Brain pericyte (primary cell): ENCODE data around the gene PGA4.
"Not testable (repeated sequence)": the region's sequence is repeated elsewhere in the genome, so short reads cannot be mapped to it uniquely, and the experiment has no call there.

ENCODE experiments used
- DNase-seq: peaks from one replicate; pipeline ENCODE4 v3.0.0-alpha.2; 2012; ENCODE audit warnings: low read depth, low spot score

PGA4 gene

DNA sequence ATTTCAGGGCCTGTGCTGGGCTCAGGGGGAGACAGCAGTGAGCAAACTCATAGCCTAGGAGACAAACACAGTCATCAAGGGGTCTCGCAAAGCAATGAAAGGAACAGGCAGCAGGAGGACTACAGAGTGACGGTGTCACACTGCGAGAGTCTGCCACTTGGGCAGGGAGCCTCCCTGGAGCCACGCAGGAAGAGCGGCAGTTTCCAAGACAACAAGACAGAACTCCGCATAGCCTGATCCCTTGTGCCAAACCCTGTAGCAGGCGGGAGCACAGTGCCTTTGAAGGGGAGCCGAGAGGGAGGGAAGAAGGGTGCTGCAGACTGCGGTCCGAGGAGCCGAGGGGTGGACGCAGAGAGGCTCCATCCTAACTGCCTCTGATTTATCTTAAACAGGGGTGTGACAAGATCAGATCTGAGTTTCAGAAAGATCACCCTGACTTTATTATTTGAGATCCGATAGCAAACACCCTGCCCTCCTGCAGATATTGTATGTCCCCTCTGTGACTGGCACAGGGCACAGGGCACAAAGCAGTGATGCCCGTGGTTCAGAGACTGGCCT lies 17.6 kb upstream of the PGA4 start:
- not testable (repeated sequence) for DNase-seq

DNA sequence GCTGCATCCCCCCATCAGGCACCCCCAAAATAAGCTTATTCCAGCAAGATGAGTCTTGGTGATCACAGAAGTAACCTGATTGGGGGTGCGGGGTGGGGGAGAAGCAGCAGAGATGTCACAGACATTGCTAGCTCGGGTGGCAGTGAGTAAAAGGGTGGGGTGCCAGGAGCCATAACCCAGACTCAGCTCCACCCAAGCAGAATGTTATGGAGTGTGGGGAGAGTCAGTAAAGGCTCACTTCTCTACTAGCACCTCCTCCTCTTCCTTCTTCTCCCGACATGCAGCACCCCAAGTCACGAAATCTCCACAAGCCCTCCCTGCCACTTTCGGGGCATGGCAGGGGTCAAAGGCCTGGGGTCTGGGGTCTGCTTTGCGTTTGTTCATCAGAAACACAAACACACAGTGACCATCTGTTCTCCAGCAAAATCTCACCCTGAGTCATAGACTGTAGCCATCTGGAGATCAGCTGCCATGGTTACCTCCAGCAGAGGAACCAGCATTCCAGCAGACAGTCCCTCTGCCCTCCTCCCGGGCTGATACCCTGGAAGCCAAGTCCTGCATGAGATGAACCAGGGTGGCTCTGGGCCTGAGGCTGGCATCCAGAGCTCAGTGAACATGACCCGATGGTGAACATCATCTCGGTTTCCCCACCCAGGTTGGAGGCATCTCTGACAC lies 14.4 kb upstream of the PGA4 start:
- DNase-seq, result not testable (repeated sequence)

DNA sequence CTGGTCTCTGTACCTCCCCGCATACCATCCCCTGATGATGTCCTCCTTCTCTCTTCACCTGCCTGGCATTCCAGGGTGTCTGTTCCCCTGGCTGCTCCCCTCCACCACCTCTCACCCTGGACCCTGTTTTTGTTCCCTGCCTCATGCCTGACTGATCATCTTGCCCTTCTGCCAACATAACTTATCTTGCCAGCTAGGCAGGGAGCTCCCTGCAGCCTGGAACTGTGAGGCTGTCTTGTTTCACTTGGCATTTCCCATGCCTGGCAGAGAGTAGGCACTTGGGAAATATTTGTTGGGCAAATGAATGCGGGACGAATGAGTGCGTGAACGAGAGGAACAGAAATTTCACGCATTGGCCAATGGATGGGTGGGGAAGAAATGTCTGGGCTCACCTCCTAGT lies 11.5 kb upstream of the PGA4 start:
- not testable (repeated sequence) for DNase-seq

DNA sequence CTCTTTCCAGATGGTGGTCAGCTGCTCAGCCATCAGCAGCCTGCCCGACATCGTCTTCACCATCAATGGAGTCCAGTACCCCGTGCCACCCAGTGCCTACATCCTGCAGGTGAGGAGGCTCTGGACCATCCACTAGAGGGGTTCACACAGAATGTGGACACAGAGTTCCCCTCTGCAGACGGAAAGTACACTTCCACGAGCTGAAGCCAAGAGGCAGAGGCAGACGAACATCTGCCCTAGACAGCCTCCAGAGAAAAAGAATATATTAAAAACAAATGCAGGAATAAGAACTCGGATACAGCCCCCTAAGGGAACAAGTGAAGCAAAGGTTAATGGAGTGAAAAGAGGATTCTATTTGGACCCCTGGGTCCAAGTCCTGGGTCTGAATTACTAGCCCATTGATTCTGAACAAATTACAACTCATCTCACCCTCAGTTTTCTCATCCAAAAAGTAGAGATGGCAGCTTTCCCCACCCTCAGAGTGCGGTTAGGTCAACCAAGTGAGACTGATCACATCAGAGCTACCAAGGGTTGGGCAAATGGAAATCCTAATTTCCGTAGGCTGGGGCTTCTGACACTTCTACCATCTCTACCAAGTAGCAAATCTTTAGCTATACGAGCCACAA lies 10.7 kb upstream of the PGA4 start:
- not testable (repeated sequence) for DNase-seq

DNA sequence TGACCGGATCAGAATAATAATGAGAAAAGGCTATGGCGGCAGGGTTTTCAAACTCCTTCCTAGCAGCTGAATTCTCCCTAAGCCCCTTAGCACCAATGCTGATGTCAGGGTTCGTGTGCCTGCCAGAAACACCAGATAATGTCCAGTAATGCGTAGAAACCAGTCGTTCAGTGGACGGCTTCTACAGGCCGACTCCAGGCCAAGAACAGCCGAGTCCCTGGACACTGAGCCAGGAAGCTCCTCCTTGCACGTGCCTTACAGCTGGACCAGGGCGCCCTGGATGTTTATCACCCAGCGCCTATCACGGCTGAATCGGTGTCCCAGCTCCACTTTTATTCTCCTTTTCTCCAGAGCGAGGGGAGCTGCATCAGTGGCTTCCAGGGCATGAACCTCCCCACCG lies 9.9 kb upstream of the PGA4 start:
- not testable (repeated sequence) for DNase-seq

DNA sequence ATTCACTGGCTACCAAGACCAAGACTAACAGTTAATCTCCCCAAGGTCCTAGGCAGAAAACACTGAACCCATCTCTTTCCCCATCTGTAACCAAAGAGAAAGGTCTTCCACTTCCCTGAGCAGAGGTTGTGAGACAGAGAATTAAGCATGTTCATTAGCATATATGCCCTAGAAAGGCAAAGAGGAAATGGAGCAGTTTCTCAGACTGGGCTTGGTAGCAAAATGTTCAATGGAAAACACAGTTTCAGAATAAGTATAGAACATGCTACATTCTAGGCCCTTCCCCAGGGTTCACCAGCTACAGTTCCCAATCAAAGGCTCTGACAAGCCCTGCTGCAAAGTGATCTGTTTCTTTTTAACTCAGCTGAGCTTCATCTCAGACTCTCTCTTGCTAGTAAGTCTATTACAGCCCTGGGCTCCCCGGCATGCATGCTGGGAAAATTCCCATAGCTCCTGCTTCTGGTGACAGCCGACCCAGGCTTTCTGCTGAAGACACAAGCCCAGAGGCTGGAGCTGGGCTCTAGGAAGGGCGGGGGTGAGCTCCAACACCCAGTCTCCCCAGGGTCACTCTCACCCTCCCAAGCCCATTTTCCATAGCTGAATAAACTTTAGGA lies 8.3 kb upstream of the PGA4 start:
- DNase-seq, result not testable (repeated sequence)

DNA sequence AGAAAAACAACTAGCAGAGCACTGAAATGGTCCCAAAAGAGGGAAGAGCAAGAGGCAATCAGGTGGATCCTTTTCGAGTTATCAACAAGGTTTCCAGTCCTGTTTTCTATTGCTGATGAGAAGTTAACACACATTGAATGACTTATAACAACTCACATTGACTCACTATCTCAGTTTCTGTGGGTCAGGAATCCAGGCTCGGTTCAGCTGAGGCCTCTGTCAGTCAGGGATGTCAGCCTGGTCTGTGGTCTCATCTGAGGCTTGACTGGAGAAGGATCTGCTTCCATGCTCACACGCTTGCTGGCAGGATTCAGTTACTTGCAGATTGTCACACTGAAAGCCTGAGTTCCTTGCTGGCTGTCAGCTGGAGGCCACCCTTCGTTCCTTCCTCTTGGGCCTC lies 3.8 kb upstream of the PGA4 start:
- DNase-seq, result not testable (repeated sequence)

DNA sequence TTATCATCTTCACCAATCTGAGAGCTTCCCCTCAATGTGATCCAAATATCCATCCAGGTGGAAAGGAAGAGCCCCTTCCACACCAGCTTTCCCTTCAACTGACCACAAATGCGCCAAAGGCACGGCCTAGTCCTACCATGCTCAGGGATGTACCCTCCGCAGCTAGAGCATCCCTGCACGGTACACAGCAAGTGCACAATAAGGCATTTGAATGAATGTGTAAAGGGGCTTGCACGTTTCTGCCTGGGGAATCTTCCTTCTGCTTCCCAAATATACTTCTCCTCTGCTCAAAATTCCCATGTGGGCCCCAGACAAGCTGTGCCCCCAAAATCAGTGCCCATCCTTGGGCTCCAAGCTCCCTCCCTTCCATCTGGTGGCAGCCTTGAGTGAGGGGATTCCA lies 3.1 kb upstream of the PGA4 start:
- DNase-seq, result not testable (repeated sequence)

DNA sequence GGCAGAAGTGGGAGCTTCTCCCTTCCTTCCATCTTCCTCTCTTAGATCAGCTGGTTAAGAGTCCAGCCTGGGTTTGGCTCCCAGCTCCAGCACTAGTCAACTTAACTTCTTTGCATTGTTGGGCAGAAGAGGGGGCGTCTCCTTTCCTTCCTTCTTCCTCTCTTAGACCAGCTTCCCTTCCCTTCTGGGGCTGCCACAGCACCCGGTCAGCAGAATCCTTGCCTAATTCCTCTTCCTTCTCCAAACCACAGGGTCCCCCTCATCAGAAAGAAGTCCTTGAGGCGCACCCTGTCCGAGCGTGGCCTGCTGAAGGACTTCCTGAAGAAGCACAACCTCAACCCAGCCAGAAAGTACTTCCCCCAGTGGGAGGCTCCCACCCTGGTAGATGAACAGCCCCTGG lies 545 bp downstream of the PGA4 start:
- DNase-seq, result not testable (repeated sequence)

DNA sequence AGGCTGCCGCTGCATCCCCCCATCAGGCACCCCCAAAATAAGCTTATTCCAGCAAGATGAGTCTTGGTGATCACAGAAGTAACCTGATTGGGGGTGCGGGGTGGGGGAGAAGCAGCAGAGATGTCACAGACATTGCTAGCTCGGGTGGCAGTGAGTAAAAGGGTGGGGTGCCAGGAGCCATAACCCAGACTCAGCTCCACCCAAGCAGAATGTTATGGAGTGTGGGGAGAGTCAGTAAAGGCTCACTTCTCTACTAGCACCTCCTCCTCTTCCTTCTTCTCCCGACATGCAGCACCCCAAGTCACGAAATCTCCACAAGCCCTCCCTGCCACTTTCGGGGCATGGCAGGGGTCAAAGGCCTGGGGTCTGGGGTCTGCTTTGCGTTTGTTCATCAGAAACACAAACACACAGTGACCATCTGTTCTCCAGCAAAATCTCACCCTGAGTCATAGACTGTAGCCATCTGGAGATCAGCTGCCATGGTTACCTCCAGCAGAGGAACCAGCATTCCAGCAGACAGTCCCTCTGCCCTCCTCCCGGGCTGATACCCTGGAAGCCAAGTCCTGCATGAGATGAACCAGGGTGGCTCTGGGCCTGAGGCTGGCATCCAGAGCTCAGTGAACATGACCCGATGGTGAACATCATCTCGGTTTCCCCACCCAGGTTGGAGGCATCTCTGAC lies 4.5 kb downstream of the PGA4 start:
- DNase-seq, result not testable (repeated sequence)

DNA sequence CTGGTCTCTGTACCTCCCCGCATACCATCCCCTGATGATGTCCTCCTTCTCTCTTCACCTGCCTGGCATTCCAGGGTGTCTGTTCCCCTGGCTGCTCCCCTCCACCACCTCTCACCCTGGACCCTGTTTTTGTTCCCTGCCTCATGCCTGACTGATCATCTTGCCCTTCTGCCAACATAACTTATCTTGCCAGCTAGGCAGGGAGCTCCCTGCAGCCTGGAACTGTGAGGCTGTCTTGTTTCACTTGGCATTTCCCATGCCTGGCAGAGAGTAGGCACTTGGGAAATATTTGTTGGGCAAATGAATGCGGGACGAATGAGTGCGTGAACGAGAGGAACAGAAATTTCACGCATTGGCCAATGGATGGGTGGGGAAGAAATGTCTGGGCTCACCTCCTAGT lies 7.3 kb downstream of the PGA4 start:
- not testable (repeated sequence) for DNase-seq

DNA sequence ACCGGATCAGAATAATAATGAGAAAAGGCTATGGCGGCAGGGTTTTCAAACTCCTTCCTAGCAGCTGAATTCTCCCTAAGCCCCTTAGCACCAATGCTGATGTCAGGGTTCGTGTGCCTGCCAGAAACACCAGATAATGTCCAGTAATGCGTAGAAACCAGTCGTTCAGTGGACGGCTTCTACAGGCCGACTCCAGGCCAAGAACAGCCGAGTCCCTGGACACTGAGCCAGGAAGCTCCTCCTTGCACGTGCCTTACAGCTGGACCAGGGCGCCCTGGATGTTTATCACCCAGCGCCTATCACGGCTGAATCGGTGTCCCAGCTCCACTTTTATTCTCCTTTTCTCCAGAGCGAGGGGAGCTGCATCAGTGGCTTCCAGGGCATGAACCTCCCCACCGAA lies 8.9 kb downstream of the PGA4 start:
- not testable (repeated sequence) for DNase-seq

DNA sequence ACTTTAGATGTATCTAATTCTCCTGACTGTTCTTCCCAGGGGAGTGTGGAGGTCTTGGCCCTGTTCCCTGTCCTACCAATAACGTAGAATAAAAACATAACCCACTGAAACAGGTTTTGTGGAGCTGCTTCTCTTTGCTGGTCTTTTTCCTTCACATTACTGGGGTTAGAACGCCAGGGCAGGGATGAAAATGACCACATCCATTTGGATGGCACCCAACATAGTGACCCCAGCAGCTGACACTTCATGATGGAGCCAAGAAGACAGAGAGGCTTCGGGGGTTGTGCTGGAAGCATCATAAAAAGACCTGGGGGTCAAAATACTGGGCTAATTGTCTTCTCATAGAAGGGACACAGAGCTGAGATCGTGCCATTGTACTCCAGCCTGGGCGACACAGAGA lies 9.4 kb downstream of the PGA4 start:
- DNase-seq, result not testable (repeated sequence)

DNA sequence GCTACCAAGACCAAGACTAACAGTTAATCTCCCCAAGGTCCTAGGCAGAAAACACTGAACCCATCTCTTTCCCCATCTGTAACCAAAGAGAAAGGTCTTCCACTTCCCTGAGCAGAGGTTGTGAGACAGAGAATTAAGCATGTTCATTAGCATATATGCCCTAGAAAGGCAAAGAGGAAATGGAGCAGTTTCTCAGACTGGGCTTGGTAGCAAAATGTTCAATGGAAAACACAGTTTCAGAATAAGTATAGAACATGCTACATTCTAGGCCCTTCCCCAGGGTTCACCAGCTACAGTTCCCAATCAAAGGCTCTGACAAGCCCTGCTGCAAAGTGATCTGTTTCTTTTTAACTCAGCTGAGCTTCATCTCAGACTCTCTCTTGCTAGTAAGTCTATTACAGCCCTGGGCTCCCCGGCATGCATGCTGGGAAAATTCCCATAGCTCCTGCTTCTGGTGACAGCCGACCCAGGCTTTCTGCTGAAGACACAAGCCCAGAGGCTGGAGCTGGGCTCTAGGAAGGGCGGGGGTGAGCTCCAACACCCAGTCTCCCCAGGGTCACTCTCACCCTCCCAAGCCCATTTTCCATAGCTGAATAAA lies 10.5 kb downstream of the PGA4 start:
- DNase-seq, result not testable (repeated sequence)

DNA sequence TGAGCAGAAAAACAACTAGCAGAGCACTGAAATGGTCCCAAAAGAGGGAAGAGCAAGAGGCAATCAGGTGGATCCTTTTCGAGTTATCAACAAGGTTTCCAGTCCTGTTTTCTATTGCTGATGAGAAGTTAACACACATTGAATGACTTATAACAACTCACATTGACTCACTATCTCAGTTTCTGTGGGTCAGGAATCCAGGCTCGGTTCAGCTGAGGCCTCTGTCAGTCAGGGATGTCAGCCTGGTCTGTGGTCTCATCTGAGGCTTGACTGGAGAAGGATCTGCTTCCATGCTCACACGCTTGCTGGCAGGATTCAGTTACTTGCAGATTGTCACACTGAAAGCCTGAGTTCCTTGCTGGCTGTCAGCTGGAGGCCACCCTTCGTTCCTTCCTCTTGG lies 15.0 kb downstream of the PGA4 start:
- not testable (repeated sequence) for DNase-seq

DNA sequence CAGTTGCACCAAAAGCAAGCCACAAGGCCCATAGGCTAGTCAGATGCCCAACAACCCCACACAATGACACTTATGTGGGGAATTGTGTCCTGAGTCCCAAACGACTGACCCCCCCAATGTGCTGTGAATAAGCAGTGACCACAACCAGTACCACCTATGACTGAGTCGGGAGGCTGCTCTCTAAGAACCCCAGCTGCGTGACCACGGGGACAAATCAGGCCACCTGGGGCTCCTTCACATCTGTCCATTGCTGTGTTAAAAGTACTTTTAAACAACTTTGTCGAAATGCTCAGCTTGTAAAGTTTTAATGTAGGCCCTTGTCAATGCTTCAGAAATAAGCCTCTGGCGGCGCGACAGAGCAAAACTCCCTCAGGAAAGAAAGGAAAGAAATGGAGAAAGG lies 18.1 kb downstream of the PGA4 start:
- DNase-seq, result not testable (repeated sequence)

DNA sequence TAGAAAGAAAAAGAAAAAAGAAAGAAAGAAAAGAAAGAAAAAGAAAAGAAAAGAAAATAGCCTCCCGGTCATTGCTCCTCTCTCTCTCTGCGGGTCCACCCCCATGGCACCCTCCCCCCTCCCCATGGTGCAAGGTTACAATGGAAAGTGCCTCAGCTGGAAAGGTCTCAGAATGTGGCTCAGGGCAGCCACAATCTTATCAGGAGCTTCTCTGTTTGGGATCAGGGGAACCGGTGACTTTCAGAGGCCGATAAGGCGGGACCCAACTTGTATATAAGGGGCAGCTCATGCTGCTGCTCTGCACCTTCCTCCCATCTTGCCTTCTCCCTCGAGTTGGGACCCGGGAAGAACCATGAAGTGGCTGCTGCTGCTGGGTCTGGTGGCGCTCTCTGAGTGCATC lies 18.7 kb downstream of the PGA4 start, which contains the start of gene PGA5:
PGA5 (plus strand) TSS at position 301 of the 400 bp plus-strand sequence; CDS start at position 353, 52 bp downstream.
- DNase-seq, result not testable (repeated sequence)

DNA sequence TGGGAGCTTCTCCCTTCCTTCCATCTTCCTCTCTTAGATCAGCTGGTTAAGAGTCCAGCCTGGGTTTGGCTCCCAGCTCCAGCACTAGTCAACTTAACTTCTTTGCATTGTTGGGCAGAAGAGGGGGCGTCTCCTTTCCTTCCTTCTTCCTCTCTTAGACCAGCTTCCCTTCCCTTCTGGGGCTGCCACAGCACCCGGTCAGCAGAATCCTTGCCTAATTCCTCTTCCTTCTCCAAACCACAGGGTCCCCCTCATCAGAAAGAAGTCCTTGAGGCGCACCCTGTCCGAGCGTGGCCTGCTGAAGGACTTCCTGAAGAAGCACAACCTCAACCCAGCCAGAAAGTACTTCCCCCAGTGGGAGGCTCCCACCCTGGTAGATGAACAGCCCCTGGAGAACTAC lies 19.4 kb downstream of the PGA4 start:
- DNase-seq, result not testable (repeated sequence)

DNA sequence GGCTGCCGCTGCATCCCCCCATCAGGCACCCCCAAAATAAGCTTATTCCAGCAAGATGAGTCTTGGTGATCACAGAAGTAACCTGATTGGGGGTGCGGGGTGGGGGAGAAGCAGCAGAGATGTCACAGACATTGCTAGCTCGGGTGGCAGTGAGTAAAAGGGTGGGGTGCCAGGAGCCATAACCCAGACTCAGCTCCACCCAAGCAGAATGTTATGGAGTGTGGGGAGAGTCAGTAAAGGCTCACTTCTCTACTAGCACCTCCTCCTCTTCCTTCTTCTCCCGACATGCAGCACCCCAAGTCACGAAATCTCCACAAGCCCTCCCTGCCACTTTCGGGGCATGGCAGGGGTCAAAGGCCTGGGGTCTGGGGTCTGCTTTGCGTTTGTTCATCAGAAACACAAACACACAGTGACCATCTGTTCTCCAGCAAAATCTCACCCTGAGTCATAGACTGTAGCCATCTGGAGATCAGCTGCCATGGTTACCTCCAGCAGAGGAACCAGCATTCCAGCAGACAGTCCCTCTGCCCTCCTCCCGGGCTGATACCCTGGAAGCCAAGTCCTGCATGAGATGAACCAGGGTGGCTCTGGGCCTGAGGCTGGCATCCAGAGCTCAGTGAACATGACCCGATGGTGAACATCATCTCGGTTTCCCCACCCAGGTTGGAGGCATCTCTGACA lies 23.3 kb downstream of the PGA4 start:
- not testable (repeated sequence) for DNase-seq

DNA sequence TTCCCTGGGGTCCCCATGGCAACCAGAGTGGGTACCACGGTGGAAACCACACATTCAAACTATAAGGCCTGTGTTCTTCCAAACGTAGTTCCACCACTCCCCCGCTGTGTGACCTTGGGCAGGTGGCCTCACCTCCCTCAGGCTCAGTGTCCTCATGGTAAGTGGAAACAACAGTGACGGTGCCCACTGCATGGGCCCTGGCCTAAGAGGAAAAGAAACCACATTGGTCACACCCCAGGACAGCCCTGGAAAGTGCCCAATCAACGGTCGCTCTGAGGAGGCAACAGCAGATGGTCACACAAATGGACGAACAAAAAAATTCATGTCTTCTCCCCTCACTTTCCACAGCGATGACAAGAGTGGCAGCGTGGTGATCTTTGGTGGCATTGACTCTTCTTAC lies 25.9 kb downstream of the PGA4 start:
- DNase-seq, result not testable (repeated sequence)

DNA sequence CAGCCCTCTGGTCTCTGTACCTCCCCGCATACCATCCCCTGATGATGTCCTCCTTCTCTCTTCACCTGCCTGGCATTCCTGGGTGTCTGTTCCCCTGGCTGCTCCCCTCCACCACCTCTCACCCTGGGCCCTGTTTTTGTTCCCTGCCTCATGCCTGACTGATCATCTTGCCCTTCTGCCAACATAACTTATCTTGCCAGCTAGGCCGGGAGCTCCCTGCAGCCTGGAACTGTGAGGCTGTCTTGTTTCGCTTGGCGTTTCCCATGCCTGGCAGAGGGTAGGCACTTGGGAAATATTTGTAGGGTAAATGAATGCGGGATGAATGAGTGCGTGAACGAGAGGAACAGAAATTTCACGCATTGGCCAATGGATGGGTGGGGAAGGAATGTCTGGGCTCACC lies 27.1 kb downstream of the PGA4 start:
- not testable (repeated sequence) for DNase-seq
